Mesenchymal stem cell (in vitro differentiated cells and primary cell): ENCODE measurements around the gene OR5C1.
"Not testable (repeated sequence)": the region's sequence is repeated elsewhere in the genome, so short reads cannot be mapped to it uniquely, and the experiment has no call there.

Experiments
- DNase-seq: peaks from one replicate; pipeline ENCODE4 v3.0.0-alpha.2; 2013
- H2AFZ ChIP-seq: one replicate; pipeline ENCODE4 v1.6.1; 2013; ENCODE audit warnings: low read depth, mild to moderate bottlenecking, control low read depth, inconsistent platforms, low read length, moderate library complexity
- H2AK5ac ChIP-seq: 2 replicates; pipeline ENCODE4 v1.6.1; 2013; ENCODE audit warnings: low read length, moderate library complexity, mild to moderate bottlenecking, inconsistent platforms; ENCODE audit not compliant: severe bottlenecking
- H2BK120ac ChIP-seq: one replicate; pipeline ENCODE4 v1.6.1; 2013; ENCODE audit warnings: low read depth, mild to moderate bottlenecking, inconsistent platforms, low read length, moderate library complexity
- H2BK12ac ChIP-seq, 2 experiments: one replicate each; pipeline ENCODE4 v1.6.1; 2013; ENCODE audit warnings: inconsistent platforms in 2 of 2, low read length in 2 of 2, mild to moderate bottlenecking in 2 of 2, moderate library complexity in 2 of 2, control low read depth in 1 of 2
- H2BK15ac ChIP-seq: one replicate; pipeline ENCODE4 v1.6.1; 2013; ENCODE audit warnings: mild to moderate bottlenecking, low read depth, inconsistent platforms; ENCODE audit not compliant: poor library complexity, severe bottlenecking
- H2BK5ac ChIP-seq: 2 replicates; pipeline ENCODE4 v1.6.1; 2013; ENCODE audit warnings: low read depth, mild to moderate bottlenecking, low read length, control low read depth, inconsistent platforms; ENCODE audit not compliant: poor library complexity, severe bottlenecking
- H3K14ac ChIP-seq, 2 experiments: one replicate each; pipeline ENCODE4 v1.6.1; 2013; ENCODE audit warnings: inconsistent platforms in 2 of 2, low read length in 2 of 2, control low read depth in 1 of 2, mild to moderate bottlenecking in 1 of 2, moderate library complexity in 1 of 2
- H3K18ac ChIP-seq, 2 experiments: one replicate each; pipeline ENCODE4 v1.6.1; 2013; ENCODE audit warnings: inconsistent platforms in 2 of 2, low read length in 2 of 2, control low read depth in 1 of 2, low read depth in 1 of 2, mild to moderate bottlenecking in 1 of 2
- H3K23ac ChIP-seq, 2 experiments: one replicate each; pipeline ENCODE4 v1.6.1; 2013; ENCODE audit warnings: inconsistent platforms in 2 of 2, low read length in 2 of 2, mild to moderate bottlenecking in 2 of 2, moderate library complexity in 2 of 2, control low read depth in 1 of 2
- H3K27ac ChIP-seq: 2 replicates; pipeline ENCODE4 v1.5.1; 2013; ENCODE audit warnings: mild to moderate bottlenecking, moderate library complexity, low read length, control low read depth, inconsistent platforms; ENCODE audit not compliant: poor library complexity, severe bottlenecking
- H3K27me3 ChIP-seq, 2 experiments: 2 replicates each; pipeline versions ENCODE4 v1.6.1 to v1.7.0; 2013; ENCODE audit warnings: low read length in 2 of 2, mild to moderate bottlenecking in 2 of 2, moderate library complexity in 2 of 2, control low read depth in 1 of 2, inconsistent platforms in 1 of 2; ENCODE audit not compliant: control insufficient read depth in 1 of 2, insufficient read depth in 1 of 2
- H3K36me3 ChIP-seq, 2 experiments: 2 replicates each; pipeline versions ENCODE4 v1.6.1 to v1.7.0; 2013; ENCODE audit warnings: low read length in 2 of 2, control low read depth in 1 of 2, inconsistent platforms in 1 of 2, low read depth in 1 of 2, mild to moderate bottlenecking in 1 of 2; ENCODE audit not compliant: insufficient read depth in 2 of 2, control insufficient read depth in 1 of 2
- H3K4ac ChIP-seq, 2 experiments: one replicate each; pipeline ENCODE4 v1.6.1; 2013; ENCODE audit warnings: inconsistent platforms in 2 of 2, low read length in 2 of 2, mild to moderate bottlenecking in 2 of 2, moderate library complexity in 2 of 2, control low read depth in 1 of 2, low read depth in 1 of 2
- H3K4me1 ChIP-seq: 2 replicates; pipeline ENCODE4 v1.6.1; 2013; ENCODE audit warnings: low read depth, low read length, control low read depth; ENCODE audit not compliant: control insufficient read depth, insufficient read depth
- H3K4me2 ChIP-seq: 2 replicates; pipeline ENCODE4 v1.6.1; 2013; ENCODE audit warnings: low read length, mild to moderate bottlenecking, inconsistent platforms; ENCODE audit not compliant: poor library complexity, severe bottlenecking
- H3K4me3 ChIP-seq, 2 experiments: 2 replicates each; pipeline versions ENCODE4 v1.5.1 to v1.7.0; 2013; ENCODE audit warnings: low read length in 2 of 2, mild to moderate bottlenecking in 2 of 2, control low read depth in 1 of 2, low read depth in 1 of 2; ENCODE audit not compliant: insufficient read depth in 1 of 2
- H3K79me1 ChIP-seq: replicated peaks from 2 replicates; pipeline ENCODE4 v1.6.1; 2013; ENCODE audit warnings: mild to moderate bottlenecking, control low read depth, low read length, inconsistent platforms; ENCODE audit not compliant: poor library complexity, severe bottlenecking
- H3K9ac ChIP-seq: 2 replicates; pipeline ENCODE4 v1.7.0; 2013; ENCODE audit warnings: mild to moderate bottlenecking, low read length, moderate library complexity
- H3K9me3 ChIP-seq: 2 replicates; pipeline ENCODE4 v1.7.0; 2013; ENCODE audit warnings: mild to moderate bottlenecking, low read length; ENCODE audit not compliant: control insufficient read depth
- H4K8ac ChIP-seq: one replicate; pipeline ENCODE4 v1.6.1; 2013; ENCODE audit warnings: inconsistent platforms, mild to moderate bottlenecking, low read length, moderate library complexity
- H4K91ac ChIP-seq: one replicate; pipeline ENCODE4 v1.6.1; 2013; ENCODE audit warnings: mild to moderate bottlenecking, low read length, inconsistent platforms
- WGBS: methylation state at CpG from one replicate; pipeline ENCODE4 v1.1.7; 2013; ENCODE audit warnings: mixed read lengths; 5-methylcytosine and 5-hydroxymethylcytosine counted together

The OR5C1 gene

DNA sequence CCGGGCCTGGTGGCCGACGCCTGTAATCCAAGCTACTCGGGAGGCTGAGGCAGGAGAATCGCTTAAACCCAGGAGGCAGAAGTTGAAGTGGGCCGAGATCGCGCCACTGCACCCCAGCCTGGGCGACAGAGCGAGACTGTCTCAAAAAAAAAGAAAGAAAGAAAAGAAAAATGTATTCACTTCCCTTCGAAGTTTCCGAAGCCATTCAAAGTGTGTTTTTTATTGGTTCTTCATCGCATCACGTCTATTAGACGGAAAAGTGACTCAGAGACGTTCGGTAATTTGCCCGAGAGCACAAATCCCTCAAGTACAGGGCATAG is 40.2 kb downstream of the OR5C1 start:
- not testable (repeated sequence) for H3K79me1 ChIP-seq, H3K14ac ChIP-seq, H2AK5ac ChIP-seq, DNase-seq, H3K23ac ChIP-seq, H2BK5ac ChIP-seq, H4K91ac ChIP-seq, H2BK12ac ChIP-seq, H3K9me3 ChIP-seq, H2BK120ac ChIP-seq, H3K4me1 ChIP-seq, H3K4ac ChIP-seq, H2AFZ ChIP-seq, H3K27me3 ChIP-seq
- peak overlapping the region; percentile 60 for H4K8ac ChIP-seq
- H3K4me2 ChIP-seq: peak overlapping the region; percentile 66
- H3K36me3 ChIP-seq: peaks cover 6 to 18% of the 10 kb centered on the region in 2 experiments
- H3K27ac ChIP-seq: peak overlapping the region; percentile 86
- 70% methylated on average over 14 of the region's 18 CpGs for WGBS
- peak overlapping the region; percentile 93 for H3K9ac ChIP-seq
- H3K4me3 ChIP-seq: peak overlapping the region; percentile 59 to 90
- peak overlapping the region; percentile 57 to 89 for H3K18ac ChIP-seq
- peak overlapping the region; percentile 23 for H2BK15ac ChIP-seq

DNA sequence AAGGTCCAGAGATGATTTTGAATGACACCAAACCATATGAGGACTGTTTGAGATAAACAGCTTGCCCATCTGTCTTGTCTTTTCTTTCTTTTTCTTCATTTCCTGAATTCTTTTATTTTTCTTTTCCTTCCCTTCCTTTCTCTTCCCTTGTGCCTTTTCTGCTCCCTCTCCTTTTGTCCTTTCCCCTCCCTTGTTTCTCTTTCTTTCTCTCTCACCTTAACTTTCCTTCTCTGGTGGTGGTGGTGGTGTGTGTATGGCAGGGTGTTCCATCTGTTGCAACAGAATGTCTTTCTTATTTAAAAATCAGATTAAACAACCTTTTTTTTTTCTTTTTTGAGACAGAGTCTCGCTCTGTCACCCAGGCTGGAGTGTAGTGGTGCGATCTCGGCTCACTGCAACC is 43.5 kb downstream of the OR5C1 start:
- Histone ChIP-seq H3K4me2 (no peak overlapping the region), H2AK5ac (no peak overlapping the region), H3K9ac (no peak overlapping the region), H2BK120ac (no peak overlapping the region), H2AFZ (no peak overlapping the region), H4K8ac (no peak overlapping the region), H3K4ac (no peak overlapping the region), H2BK15ac (no peak overlapping the region), H4K91ac (no peak overlapping the region), H3K9me3 (no peaks in the 10 kb centered on the region), H3K4me1 (peaks cover 4% of the 10 kb centered on the region), H3K14ac (no peak overlapping the region), H3K79me1 (peaks cover 1% of the 10 kb centered on the region), H3K27me3 (no peaks in the 10 kb centered on the region), H2BK12ac (no peak overlapping the region), H3K18ac (no peak overlapping the region), H2BK5ac (no peak overlapping the region), H3K4me3 (no peak overlapping the region), H3K23ac (no peak overlapping the region), H3K36me3 (no peaks in the 10 kb centered on the region), H3K27ac (no peak overlapping the region)
- 81% methylated on average over 3 of the region's 3 CpGs for WGBS
- no peak for DNase-seq

GRCh38 chr9:122835313-122835731 is 46.6 kb downstream of the OR5C1 start:
- Histone ChIP-seq H2BK12ac (no peak overlapping the region), H3K4me1 (no peaks in the 10 kb centered on the region), H2BK15ac (no peak overlapping the region), H2AK5ac (no peak overlapping the region), H4K8ac (no peak overlapping the region), H3K79me1 (no peaks in the 10 kb centered on the region), H3K36me3 (no peaks in the 10 kb centered on the region), H2AFZ (no peak overlapping the region), H3K9ac (no peak overlapping the region), H3K4me2 (no peak overlapping the region), H2BK5ac (no peak overlapping the region), H3K18ac (no peak overlapping the region), H3K23ac (no peak overlapping the region), H3K14ac (no peak overlapping the region), H3K27me3 (no peaks in the 10 kb centered on the region), H2BK120ac (no peak overlapping the region), H3K27ac (no peak overlapping the region), H4K91ac (no peak overlapping the region), H3K4ac (no peak overlapping the region), H3K4me3 (no peak overlapping the region), H3K9me3 (no peaks in the 10 kb centered on the region)
- WGBS: 80% methylated on average over 3 of the region's 4 CpGs
- DNase-seq: no peak

GRCh38 chr9:122837266-122837850 is 48.6 kb downstream of the OR5C1 start:
- Histone ChIP-seq H3K14ac (no peak overlapping the region), H3K79me1 (no peaks in the 10 kb centered on the region), H2BK120ac (no peak overlapping the region), H3K9ac (no peak overlapping the region), H2BK12ac (no peak overlapping the region), H4K8ac (no peak overlapping the region), H3K4me3 (no peak overlapping the region), H3K4me2 (no peak overlapping the region), H3K27me3 (no peaks in the 10 kb centered on the region), H3K18ac (no peak overlapping the region), H2BK15ac (no peak overlapping the region), H2AFZ (no peak overlapping the region), H3K23ac (no peak overlapping the region), H3K4ac (no peak overlapping the region), H3K27ac (no peak overlapping the region), H2AK5ac (no peak overlapping the region), H2BK5ac (no peak overlapping the region), H3K4me1 (no peaks in the 10 kb centered on the region), H3K9me3 (no peaks in the 10 kb centered on the region), H4K91ac (no peak overlapping the region), H3K36me3 (no peaks in the 10 kb centered on the region)
- 96% methylated on average over 14 of the region's 14 CpGs for WGBS
- DNase-seq: no peak
